ENCODE results near the gene NFKB1.

GRCh38 chr4:102514298-102514964 lies 13.3 kb downstream of the NFKB1 start:
- TF ChIP-seq CTCF (IDR thresholded peaks at IDR 0.05 in 8 of 11, conservative IDR thresholded peaks at IDR 0.05 in 3 of 11) (no peak), POLR2A (IDR thresholded peaks at IDR 0.05) (no peak)
